ENCODE results near the gene PAIP2B. TPM values are rescaled to one million over a fixed set of nuclear protein-coding genes. Genes with fewer than 3 reads are reported as not detected.

The PAIP2B gene
- total and polyA plus RNA-seq, 8 donors, result 9.0 to 67.4 (median 44.7) TPM

Other genes with a start within 250 kb of the PAIP2B start
- gene ANKRD53, start 248.5 kb downstream of the PAIP2B start, total RNA-seq, result 1 to 10 TPM; 3.5 to 9.0 (median 5.6) TPM
- gene ANKRD53, start 248.5 kb downstream of the PAIP2B start, polyA plus RNA-seq, result 10 to 100 TPM in 1 of 2 donors, 1 to 10 TPM in 1; 7.8 to 10.2 TPM
- gene TEX261, start 232.2 kb downstream of the PAIP2B start, total RNA-seq, result 10 to 100 TPM; 37.5 to 46.2 (median 43.7) TPM
- 10 to 100 TPM; 19.0 to 24.9 TPM for gene TEX261, start 232.2 kb downstream of the PAIP2B start, polyA plus RNA-seq
- 10 to 100 TPM; 38.9 to 83.2 (median 54.4) TPM for gene NAGK, start 158.5 kb downstream of the PAIP2B start, total RNA-seq
- gene NAGK, start 158.5 kb downstream of the PAIP2B start, polyA plus RNA-seq, result 100 to 1,000 TPM; 136 to 138 TPM
- 10 to 100 TPM; 15.0 to 18.8 (median 15.6) TPM for gene MCEE, start 96.9 kb downstream of the PAIP2B start, total RNA-seq
- gene MCEE, start 96.9 kb downstream of the PAIP2B start, polyA plus RNA-seq, result 10 to 100 TPM; 17.4 to 28.5 TPM
- gene MPHOSPH10, start 96.5 kb downstream of the PAIP2B start, total RNA-seq, result 10 to 100 TPM; 11.6 to 17.6 (median 14.4) TPM
- gene MPHOSPH10, start 96.5 kb downstream of the PAIP2B start, polyA plus RNA-seq, result 10 to 100 TPM; 14.5 to 22.5 TPM
- gene ZNF638, start 104.7 kb upstream of the PAIP2B start, total RNA-seq, result 10 to 100 TPM; 35.4 to 73.4 (median 51.6) TPM
- 100 to 1,000 TPM; 103 to 117 TPM for gene ZNF638, start 104.7 kb upstream of the PAIP2B start, polyA plus RNA-seq
- gene DYSF, start 226.5 kb upstream of the PAIP2B start, total RNA-seq, result 1 to 10 TPM; 1.1 to 5.5 (median 1.9) TPM
- 1 to 10 TPM; 2.2 to 3.5 TPM for gene DYSF, start 226.5 kb upstream of the PAIP2B start, polyA plus RNA-seq